Neural cell (in vitro differentiated cells): Measurements from ENCODE around the gene CLOCK.

Experiments used
- CTCF ChIP-seq: fragments of 450-650 bp; IDR thresholded peaks from 2 replicates; pipeline ENCODE4 v1.5.1; 2014; ENCODE audit warnings: antibody characterized with exemption, mild to moderate bottlenecking, moderate library complexity; ENCODE audit not compliant: poor library complexity, severe bottlenecking
- EP300 ChIP-seq: fragments of 450-650 bp; conservative IDR thresholded peaks from 2 replicates; pipeline ENCODE4 v1.6.1; 2014; ENCODE audit warnings: antibody characterized with exemption, mild to moderate bottlenecking, moderate library complexity; ENCODE audit not compliant: poor library complexity, severe bottlenecking
- EZH2 ChIP-seq: fragments of 200-600, 300-800 bp; shearing (Covaris generic), sonication (generic); IDR thresholded peaks from 2 replicates; pipeline ENCODE4 v1.6.1; 2014; ENCODE audit warnings: antibody characterized with exemption, low read length, borderline replicate concordance, mild to moderate bottlenecking; ENCODE audit not compliant: insufficient read depth, poor library complexity, severe bottlenecking
- POLR2AphosphoS5 ChIP-seq: IDR thresholded peaks from 2 replicates; pipeline ENCODE4 v1.6.1; 2012
- RAD21 ChIP-seq: fragments of 450-650 bp; conservative IDR thresholded peaks from 2 replicates; pipeline ENCODE4 v1.6.1; 2014; ENCODE audit warnings: antibody characterized with exemption, mild to moderate bottlenecking, moderate library complexity
- REST ChIP-seq: IDR thresholded peaks from 2 replicates; pipeline ENCODE4 v1.6.1; 2012; ENCODE audit warnings: borderline replicate concordance
- SMC3 ChIP-seq: fragments of 450-650 bp; conservative IDR thresholded peaks from 2 replicates; pipeline ENCODE4 v1.6.1; 2014; ENCODE audit warnings: antibody characterized with exemption, mild to moderate bottlenecking, moderate library complexity; ENCODE audit not compliant: poor library complexity
- TAF1 ChIP-seq: IDR thresholded peaks from 2 replicates; pipeline ENCODE4 v1.6.1; 2012; ENCODE audit warnings: low read depth

GRCh38 chr4:55509266-55509665, 37.4 kb downstream of the CLOCK start:
- TF ChIP-seq CTCF (no peak), EZH2 (no peak), POLR2AphosphoS5 (no peak), EP300 (no peak), REST (no peak), TAF1 (no peak), RAD21 (no peak), SMC3 (no peak)
